HTERT RPE-1 (cell line): ENCODE results near the gene RAB25.
"Not testable (repeated sequence)": the region's sequence is repeated elsewhere in the genome, so short reads cannot be mapped to it uniquely, and the experiment has no call there.

Experiments
- in situ Hi-C: fragments of 300-500 bp; cut with MboI; formaldehyde crosslinking; loops from 4 replicates; pipeline ENCODE4 v1.14.3; 2020; ENCODE audit warnings: low sequenced_read_pairs

RAB25 gene

DNA sequence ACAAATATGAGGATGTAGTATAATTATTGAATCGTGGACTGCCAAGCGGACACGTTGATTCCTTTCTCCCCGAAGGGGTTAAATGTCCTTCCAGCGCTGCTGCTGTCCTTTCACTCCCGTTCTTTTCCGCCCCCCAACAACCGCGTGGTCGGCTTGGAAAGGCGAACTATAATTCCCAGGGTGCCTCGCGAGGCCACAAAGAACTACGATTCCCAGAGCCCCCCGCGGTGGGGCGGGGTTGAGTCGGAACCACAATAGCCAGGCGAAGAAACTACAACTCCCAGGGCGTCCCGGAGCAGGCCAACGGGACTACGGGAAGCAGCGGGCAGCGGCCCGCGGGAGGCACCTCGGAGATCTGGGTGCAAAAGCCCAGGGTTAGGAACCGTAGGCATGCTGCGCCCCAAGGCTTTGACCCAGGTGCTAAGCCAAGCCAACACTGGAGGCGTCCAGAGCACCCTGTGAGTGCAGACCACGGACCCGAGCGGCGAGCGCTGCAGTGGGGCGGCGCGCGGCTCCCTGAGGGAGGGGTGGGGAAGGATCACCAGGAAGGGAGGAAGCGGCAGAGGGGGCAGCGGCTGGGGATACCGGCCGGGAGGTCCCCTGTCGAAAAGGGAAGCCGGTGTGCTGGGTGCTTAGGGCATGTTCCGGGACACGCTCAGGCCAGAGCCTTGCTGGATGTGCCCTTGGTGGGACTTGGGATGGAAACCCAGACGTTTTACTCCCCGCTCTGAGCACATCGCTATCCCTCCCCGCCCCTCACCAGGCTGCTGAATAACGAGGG lies 6.3 kb upstream of the RAB25 start, which contains the start of gene LAMTOR2:
Gene LAMTOR2 (plus strand): TSS at position 283 of the 781 bp plus-strand sequence. CDS start 108 bp downstream, at position 391.
- in situ Hi-C loops = no loop called here

DNA sequence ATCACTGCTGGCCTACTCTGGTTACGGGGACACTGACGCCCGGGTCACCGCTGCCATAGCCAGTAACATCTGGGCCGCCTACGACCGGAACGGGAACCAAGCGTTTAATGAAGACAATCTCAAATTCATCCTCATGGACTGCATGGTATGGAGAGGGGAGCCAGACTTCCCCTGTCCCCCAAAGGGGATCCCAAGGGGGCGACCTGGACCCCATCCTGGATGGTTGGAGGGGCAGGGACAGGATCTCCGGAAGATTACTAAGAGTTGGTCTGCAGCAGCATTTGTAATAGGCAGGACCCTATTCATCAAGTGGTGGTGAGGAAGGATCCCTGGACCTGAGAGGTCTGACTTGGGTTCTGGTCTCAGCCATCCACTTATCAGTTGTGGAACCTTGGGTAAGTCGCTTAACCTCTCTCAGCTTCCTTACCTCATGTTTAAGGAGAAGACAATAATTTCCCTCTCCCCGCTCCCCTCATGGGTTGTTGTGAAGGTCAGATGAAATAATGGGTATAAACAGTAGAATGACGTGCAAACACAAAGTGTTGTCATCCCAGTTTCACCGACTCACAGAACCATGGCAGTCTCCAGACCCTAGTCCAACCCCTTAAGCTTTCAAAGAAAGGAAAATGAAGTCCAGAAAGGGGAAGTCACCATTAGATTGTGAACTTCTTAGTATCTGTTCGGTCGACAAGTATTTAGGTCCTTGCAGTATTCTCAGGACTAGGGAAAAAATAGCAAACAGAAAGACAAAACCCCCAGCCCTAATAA lies 5.5 kb upstream of the RAB25 start:
- in situ Hi-C loops = no loop called here

DNA sequence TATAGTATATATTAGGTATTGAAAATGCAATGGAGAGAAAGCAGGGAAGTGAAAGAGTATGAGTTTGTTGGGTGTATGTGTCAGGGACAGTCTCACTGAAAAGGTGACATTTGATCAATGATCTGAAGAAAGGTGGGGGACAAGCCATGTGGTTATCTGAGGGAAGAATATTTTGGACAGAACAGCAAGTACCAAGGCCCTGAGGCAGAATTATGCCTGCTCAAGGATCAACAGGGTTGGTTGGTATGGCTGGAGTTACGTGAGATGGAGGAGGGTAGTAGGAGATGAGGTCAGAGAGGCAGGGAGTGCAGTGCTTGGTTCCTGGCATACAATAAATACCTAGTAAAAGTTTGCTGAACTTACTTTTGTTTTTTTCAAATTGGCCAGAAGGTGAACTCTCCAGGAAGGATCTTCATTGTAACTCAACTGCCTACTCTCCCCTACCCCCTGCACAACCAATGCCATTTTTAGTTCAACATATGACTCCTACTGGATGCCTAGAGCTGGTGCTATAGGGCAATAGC lies 4.6 kb upstream of the RAB25 start:
- in situ Hi-C loops = no loop called here

DNA sequence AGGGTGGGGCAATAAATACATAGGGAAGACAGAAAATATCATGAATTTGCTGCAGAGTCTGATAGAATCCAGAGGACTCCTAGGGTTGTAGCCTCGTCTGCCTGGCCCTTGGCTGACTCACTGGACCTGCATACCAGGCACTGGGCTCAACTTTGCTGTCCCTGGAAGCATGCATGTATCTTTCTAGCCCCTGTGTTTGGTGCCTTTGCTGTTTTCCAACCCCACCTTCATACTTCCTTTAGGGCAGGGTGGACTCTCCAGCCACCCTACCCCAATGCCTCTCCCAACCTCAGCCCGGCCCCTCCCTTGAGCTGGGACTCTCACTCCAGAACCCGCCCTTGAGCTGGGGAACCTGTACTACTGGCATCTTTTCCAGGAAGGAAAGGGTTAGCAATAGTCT lies 1.2 kb downstream of the RAB25 start:
- in situ Hi-C loops = no loop called here

DNA sequence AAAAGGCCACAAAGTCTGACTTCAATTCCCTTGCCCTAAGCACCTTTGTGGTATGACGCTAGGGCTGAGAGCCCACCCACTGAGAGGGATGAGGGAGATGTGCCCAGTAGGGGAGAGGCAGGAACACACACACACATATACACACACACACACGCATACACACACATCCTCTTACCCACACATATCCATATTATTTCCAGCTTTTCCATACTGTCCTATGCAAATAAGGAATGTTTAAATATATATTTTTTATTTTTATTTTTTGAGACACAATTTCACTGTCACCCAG lies 3.0 kb downstream of the RAB25 start:
- in situ Hi-C loops = no loop called here

DNA sequence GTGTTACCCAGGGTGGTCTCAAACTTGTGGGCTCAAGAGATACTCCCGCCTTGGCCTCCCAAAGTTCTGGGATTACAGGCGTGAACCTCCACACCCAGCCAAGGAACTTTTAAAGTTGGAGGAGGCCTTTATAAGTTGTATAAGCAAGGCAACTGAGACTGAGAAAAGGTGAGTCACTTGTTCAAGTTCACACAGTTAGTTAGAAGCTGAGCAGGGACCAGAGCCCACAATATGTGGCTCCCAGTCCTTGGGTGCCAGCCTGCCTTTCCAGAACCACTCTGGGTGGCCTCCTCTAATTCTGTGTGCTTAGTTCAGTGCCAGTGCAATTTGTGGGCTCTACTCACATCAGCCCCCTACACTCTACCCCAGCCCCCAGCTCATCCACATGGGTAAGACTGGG lies 3.7 kb downstream of the RAB25 start:
- in situ Hi-C loops = no loop called here

DNA sequence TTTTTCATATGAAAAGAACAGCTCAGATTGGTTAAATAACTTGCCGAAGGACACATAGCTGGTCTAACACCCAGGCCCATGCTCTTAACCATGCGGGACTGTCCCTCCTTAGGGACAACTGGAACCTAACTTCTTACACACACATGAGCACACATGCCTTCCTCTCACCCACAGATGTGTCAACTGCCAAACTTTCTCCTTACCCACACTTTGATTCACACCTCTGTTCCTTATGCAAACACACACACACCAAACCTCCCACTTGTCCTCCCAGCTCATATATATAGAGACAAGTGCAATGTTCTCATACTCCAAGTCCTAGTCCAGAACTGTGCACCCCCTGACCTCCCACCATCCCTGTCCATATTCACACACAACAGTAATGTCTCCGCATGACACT lies 4.3 kb downstream of the RAB25 start:
- in situ Hi-C loops = no loop called here

DNA sequence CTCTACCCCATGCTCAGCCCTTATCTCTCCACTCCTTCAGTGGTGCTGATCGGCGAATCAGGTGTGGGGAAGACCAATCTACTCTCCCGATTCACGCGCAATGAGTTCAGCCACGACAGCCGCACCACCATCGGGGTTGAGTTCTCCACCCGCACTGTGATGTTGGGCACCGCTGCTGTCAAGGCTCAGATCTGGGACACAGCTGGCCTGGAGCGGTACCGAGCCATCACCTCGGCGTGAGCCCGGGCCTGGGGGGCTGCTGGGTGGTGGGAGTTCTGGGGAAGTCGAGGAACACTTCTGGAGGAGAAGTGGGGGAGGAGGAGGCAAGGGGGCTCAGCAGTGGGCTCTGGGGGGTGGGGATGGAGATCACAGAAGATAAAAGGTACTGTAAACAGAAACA lies 4.9 kb downstream of the RAB25 start:
- in situ Hi-C loops = no loop called here

DNA sequence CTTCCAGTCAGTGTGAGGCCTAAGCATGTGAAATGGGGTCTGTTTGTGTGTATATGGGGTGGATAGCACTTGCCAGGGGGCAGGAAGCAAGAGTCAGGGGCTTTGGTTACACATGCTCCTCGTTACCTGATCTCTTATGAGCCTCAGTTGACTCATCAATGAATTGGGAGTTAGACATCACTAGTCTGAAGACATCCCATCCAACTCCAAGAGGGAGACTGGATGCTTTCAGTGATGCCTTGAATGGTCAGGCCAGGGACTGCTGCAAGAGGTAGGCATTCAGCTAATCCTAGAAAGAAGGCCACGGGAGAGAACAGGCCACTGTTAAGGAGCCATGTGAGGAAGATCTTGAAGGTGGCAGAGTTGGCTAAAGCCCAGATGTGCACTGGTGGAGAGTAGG lies 6.3 kb downstream of the RAB25 start:
- in situ Hi-C loops = no loop called here

DNA sequence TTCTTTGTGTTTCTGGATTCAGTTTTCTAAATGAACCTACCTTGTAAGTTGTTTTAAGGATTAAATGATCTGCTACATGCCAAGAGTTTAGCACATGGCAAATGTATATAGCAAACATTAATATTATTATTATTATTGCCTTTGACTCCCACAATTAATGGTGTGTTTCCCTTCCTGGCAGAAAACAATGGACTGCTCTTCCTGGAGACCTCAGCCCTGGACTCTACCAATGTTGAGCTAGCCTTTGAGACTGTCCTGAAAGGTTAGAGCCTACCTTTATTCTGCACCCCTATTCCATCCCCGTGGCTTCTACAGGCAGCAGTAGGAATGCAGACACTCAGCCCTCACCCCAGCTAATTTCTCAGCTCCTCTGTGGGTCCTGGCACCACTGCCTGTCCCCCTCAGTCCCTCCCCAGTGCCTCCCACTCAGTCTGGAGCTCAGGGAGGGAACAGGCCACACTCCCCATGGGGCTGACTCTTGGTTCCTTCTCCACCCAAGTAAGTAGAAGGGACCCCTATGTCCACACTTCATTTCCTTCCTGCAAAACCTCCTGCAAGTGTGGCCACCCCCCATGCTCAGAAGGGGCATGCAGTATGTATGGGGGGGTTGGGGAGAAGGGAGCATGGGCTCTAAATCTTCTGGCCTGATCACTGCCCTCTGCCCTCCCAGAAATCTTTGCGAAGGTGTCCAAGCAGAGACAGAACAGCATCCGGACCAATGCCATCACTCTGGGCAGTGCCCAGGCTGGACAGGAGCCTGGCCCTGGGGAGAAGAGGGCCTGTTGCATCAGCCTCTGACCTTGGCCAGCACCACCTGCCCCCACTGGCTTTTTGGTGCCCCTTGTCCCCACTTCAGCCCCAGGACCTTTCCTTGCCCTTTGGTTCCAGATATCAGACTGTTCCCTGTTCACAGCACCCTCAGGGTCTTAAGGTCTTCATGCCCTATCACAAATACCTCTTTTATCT lies 8.8 kb downstream of the RAB25 start:
- in situ Hi-C loops = no loop called here

DNA sequence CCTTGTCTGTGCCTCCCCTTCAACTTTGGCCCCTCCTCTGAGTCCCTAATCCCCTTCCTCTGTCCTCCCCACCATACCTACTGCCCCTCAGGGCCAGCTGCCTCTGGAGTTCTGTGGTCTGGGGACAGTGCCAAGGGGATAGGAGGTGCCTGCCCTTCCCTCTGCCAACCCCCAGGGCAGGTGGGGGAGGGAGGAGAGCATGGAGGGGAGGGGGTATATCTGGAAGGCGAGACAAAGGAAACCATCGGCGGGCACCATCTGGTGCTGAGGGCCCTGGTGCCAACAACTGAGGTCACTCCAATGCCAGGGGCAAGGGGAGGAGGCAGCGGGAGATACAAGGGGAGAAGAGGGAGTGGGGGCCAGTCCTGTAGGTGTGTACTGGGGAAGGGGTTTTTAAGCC lies 9.6 kb downstream of the RAB25 start:
- in situ Hi-C loops = no loop called here

DNA sequence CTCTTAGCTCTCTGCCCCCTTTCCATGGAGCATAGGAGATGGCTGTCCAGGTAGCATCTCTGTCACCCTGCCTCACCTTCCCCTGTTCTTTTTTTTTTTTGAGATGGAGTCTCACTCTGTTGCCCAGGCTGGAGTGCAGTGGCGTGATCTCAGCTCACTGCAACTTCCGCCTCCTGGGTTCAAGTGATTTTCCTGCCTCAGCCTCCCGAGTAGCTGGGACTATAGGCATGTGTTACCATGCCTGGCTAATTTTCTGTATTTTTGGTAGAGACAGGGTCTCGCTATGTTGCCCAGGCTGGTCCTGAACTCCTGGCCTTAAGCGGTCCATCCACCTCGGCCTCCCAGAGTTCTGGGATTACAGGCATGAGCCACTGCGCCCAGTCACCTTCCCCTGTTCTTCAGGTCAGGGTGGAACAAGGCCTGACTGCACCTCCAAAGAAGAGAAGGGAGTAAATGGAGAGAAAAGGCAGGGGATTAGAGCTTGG lies 10.4 kb downstream of the RAB25 start:
- in situ Hi-C loops = not testable (repeated sequence)

DNA sequence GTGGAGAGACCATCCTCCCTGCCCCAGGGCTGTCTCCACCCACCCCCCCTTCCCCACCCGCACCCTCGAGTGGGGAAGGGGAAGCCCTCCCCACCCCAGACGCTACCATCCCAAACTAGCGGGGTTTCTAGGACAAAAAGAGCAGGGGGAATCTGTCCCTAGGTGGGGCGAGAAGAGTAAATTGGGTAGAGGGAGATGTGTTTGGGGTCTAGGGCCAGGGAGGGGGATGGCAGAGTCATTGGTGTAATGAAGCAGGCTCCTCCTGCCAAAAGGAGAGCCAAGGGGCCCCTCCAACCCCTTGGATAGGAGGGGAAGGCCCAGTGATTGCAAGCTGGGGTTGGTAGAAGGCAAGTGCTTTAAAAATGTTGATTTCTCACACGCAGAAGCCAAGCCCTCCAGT lies 11.3 kb downstream of the RAB25 start:
- in situ Hi-C loops = no loop called here

DNA sequence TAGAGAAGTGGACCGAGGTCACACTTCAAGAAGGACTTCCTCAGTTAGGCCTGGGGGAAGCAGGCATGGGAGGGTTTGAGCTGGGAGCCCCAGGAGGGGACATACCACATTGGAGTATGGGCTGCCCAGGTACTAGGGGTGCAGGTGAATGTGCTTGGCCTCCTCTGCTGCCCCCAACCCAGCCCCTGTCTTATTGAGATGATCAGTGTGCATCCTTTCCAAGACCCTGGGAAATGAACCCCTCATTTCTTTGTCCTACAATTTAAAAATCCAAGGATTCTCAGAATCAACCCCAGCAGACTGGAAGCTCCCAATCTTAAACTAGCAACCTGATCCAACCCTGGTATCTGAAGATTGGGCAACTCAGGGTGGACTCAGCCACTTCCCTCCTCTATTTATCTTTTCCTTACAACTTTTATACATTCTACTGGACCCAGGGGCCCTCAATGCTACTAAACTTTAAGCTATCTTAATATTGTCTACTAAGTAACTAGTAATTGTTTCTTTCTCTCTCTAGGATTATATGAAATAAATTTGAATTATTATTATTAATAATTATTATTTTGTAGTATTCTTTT lies 12.2 kb downstream of the RAB25 start:
- in situ Hi-C loops = no loop called here

DNA sequence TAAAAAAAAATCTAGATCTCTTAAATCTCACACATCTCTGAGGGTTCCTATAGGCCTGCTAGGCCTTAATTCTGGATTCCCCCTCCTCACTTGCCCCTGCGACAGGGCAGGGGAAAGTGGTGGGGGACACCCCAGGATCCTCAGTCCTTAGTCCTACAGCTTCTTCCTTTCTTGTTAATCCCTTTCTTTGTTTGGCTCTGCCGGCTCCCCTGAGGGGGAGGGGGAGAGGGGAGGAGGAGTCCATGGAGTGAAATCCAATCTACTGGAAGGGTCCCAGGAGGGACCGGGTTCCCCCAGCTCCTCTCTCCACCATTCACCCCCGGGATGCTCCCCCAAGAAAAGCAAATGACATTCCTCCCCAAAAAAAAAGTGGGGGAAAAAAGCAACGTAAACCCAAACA lies 12.8 kb downstream of the RAB25 start:
- in situ Hi-C loops = no loop called here

DNA sequence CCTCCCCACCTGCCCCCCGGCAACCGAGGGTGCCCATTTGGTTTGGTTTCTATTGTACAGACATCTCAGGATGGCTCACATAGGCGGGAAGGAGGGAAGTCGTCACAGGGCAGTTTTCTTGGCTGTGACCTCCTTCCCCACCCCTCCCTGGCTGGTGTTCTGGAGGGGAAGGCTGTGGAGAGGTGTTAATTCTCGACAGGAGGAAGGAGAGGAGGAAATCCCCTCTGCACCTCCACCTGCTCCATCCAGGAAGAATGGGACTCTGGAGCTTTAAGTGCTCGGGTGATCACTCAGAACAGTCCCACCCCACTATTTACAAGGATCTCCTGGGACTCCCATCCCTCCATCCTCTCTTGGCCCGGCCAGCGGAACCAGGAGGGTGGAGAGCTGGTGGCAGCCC lies 13.7 kb downstream of the RAB25 start:
- in situ Hi-C loops = no loop called here

DNA sequence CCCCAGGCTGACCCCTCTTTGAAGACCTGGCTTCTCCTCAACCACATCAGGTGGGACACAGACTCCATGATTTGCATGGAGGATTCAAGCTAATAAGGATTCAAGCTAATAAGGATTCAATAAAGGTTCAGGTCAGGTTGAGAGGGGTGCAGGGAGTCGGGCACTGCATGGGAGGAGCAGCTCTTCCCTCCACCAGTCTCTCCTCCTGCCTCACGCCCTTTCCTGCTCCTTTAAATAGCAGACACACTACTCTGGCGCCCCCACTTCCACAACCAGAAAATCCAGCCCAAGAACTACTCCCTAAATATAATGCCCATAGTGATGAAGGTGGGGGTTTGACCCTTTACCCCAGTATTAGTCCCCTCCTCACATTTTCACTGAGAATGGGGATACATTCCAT lies 14.2 kb downstream of the RAB25 start:
- in situ Hi-C loops = no loop called here

DNA sequence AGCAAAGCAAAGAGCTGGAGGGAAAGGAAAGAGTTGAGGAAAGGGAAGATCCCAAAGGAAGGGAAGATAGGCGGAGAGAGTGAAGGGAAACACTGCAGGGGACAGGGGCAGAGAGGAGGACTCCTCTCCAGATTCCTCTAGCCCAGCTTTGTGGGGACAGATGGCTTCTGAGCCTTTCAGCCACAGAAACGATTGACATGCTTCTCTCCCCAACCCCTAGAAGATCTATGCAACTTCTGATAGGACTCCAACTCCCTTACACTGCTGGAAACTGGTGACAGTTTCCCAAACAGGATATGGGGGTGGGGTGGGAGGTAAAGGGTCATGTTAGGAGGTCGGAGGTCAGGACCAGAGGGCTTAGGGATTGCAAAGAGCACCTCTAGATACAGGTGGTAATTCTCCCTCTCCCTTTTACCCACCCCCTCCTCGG lies 14.8 kb downstream of the RAB25 start:
- in situ Hi-C loops = no loop called here

DNA sequence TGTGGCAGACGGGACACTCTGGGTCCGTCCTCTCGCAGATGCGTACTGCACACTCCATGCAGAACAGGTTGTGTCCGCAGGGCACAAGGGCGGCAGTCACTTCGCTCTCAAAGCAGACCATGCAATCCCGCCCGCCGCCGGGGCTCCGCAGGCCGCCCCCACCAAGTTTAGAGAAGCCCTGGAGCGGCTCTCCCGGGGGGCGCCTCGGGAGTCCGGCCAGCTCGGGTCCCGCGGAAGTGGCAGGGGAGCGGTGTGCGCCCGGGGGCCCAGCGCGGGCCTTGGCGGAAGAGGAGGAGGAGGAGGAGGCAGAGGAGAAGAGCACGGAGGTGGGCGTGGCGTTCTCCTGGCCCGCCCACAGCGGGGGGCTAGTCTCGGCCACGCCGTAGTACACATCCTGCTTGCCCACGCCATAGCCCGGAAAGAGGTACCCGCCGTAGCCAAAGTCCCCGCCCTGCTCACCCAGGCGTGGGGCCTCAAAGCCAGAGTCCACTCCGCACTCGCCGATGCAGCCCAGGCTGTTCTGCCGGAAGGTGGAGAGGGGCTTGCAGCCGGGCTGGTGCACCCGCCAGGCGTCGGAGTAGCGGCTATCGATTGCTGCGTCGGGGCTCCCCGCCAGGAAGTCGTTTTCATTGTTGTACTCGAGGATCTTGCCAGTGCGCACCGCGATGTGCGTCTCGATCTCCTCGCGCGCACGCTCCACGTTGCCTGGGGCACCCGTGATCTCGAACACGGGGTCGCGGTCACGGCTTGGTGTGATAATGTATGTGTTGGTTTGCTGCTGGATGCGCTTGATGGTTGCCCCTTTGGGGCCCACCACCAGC lies 15.9 kb downstream of the RAB25 start:
- in situ Hi-C loops = no loop called here

DNA sequence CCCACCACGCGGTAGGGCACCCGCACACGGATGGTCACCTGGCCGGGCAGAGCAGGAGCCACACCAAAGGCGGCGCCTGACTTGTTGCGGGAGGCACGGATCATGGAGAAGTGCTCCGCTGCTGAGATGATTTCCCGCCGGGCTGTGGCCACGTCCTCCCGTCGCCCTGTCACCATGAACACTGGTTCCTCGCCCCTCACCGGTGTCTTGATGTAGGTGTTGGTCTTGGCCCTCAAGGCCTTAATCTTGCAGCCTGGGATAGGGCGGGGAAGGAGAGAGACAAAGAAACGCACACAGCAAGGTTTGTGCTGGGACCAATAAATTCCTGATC lies 16.4 kb downstream of the RAB25 start:
- in situ Hi-C loops = no loop called here
